Central memory CD4-positive, alpha-beta T cell (primary cell): Measurements from ENCODE around the gene SLC5A8.
"Not testable (repeated sequence)": the region's sequence is repeated elsewhere in the genome, so short reads cannot be mapped to it uniquely, and the experiment has no call there.

Source experiments
- DNase-seq: peaks from one replicate; pipeline ENCODE4 v3.0.0; 2022

SLC5A8 gene

GRCh38 chr12:101172316-101172715 lies 37.7 kb downstream of the SLC5A8 start:
- DNase-seq: no peak

- DNase-seq: no peak
These were observed 42.0 kb downstream of the SLC5A8 start for GRCh38 chr12:101168001-101168400.

- no peak for DNase-seq
These were observed 43.2 kb downstream of the SLC5A8 start for GRCh38 chr12:101166866-101167265.

- DNase-seq: no peak
These were observed 44.7 kb downstream of the SLC5A8 start for GRCh38 chr12:101165319-101165718.

GRCh38 chr12:101145777-101146431 lies 64.1 kb downstream of the SLC5A8 start:
- not testable (repeated sequence) for DNase-seq

- no peak for DNase-seq
These were observed 82.4 kb downstream of the SLC5A8 start for GRCh38 chr12:101127521-101128219.

- DNase-seq: no peak
These were observed 92.2 kb downstream of the SLC5A8 start for GRCh38 chr12:101117842-101118241.

GRCh38 chr12:101116911-101117310 lies 93.1 kb downstream of the SLC5A8 start:
- DNase-seq: no peak

GRCh38 chr12:101115326-101115725 lies 94.7 kb downstream of the SLC5A8 start:
- DNase-seq: no peak

- DNase-seq: no peak
These were observed 98.6 kb downstream of the SLC5A8 start for GRCh38 chr12:101111441-101111840.

GRCh38 chr12:101110866-101111265 lies 99.2 kb downstream of the SLC5A8 start:
- DNase-seq: no peak

- DNase-seq: no peak
These were observed 101.9 kb downstream of the SLC5A8 start for GRCh38 chr12:101108130-101108529.

GRCh38 chr12:101107032-101107763 lies 102.8 kb downstream of the SLC5A8 start:
- no peak for DNase-seq
